SKM-1 treated with dmso at 0.1 percent for 144 hours (cell line): ENCODE results near the gene CASP8.
"Not testable (repeated sequence)": the region's sequence is repeated elsewhere in the genome, so short reads cannot be mapped to it uniquely, and the experiment has no call there.

Experiments
- DNase-seq: peaks from one replicate; lab custom pipeline; 2025; ENCODE audit not compliant: unreplicated experiment; lab: John Stamatoyannopoulos, UW

The CASP8 gene

GRCh38 chr2:201267278-201268030 lies 7.1 kb downstream of the CASP8 start:
- no peak for DNase-seq

- no peak for DNase-seq
These were observed 9.4 kb downstream of the CASP8 start for GRCh38 chr2:201269764-201270163.

- no peak for DNase-seq
These were observed 10.1 kb downstream of the CASP8 start for GRCh38 chr2:201270293-201271001.

- DNase-seq = no peak
These were observed 11.6 kb downstream of the CASP8 start for GRCh38 chr2:201271917-201272316.

- DNase-seq = no peak
These were observed 13.1 kb downstream of the CASP8 start for GRCh38 chr2:201273330-201273983.

GRCh38 chr2:201275069-201275468 lies 14.7 kb downstream of the CASP8 start:
- no peak for DNase-seq

- no peak for DNase-seq
These were observed 15.7 kb downstream of the CASP8 start for GRCh38 chr2:201275990-201276389.

GRCh38 chr2:201276511-201276910 lies 16.2 kb downstream of the CASP8 start:
- DNase-seq = no peak

- DNase-seq = no peak
These were observed 18.7 kb downstream of the CASP8 start for GRCh38 chr2:201279079-201279478.

- DNase-seq = no peak
These were observed 20.1 kb downstream of the CASP8 start for GRCh38 chr2:201280191-201281040.

- DNase-seq = no peak
These were observed 25.2 kb downstream of the CASP8 start for GRCh38 chr2:201285499-201285898.

GRCh38 chr2:201290457-201291148 lies 30.3 kb downstream of the CASP8 start:
- DNase-seq = not testable (repeated sequence)

GRCh38 chr2:201298462-201299052 lies 38.2 kb downstream of the CASP8 start:
- DNase-seq = no peak

- DNase-seq = not testable (repeated sequence)
These were observed 39.6 kb downstream of the CASP8 start for GRCh38 chr2:201299929-201300328.

GRCh38 chr2:201307876-201308275 lies 47.5 kb downstream of the CASP8 start:
- no peak for DNase-seq

GRCh38 chr2:201308914-201309313 lies 48.6 kb downstream of the CASP8 start:
- no peak for DNase-seq

- DNase-seq = no peak
These were observed 53.0 kb downstream of the CASP8 start for GRCh38 chr2:201313362-201313761.

GRCh38 chr2:201319511-201319910 lies 59.2 kb downstream of the CASP8 start:
- DNase-seq = no peak

GRCh38 chr2:201320257-201320656 lies 59.9 kb downstream of the CASP8 start:
- DNase-seq = no peak

- DNase-seq = no peak
These were observed 60.4 kb downstream of the CASP8 start for GRCh38 chr2:201320701-201321100.
